K562 (cell line): Measurements from ENCODE around the gene HCN3. TPM values are rescaled to one million over a fixed set of nuclear protein-coding genes. Genes with fewer than 3 reads are reported as not detected.

Source experiments
- ATAC-seq: fragments of 200-7000 bp; cut with Tn5 transposase; 3 replicates; pipeline ENCODE4 v1.9.1; 2020; ENCODE audit warnings: moderate library complexity
- BruUV-seq: library from RNA; stranded (reverse); fragments of 400-500 nt; replicated peaks from 2 replicates; lab custom pipeline; 2021; lab: Mats Ljungman, UMichigan
- CTCF ChIA-PET: fragments of 300-600 bp; formaldehyde crosslinking; extraction: SDS; loops from one replicate; lab custom pipeline; 2021; ENCODE audit warnings: low intra/inter-chr PET ratio; lab: Yijun Ruan, JAX
- POLR2A ChIA-PET: fragments of 300-600, 350-650 bp; sonication (Branson Sonifier 250); formaldehyde crosslinking; extraction: SDS; loops from one replicate; lab custom pipeline; 2021; ENCODE audit warnings: antibody characterized with exemption, inconsistent platforms; lab: Yijun Ruan, JAX
- DNase-seq, 4 experiments: peaks; one replicate each; pipeline versions ENCODE4 v3.0.0 to v3.0.0-alpha.2; 2011 to 2018; ENCODE audit warnings: low spot score in 3 of 4, mixed read lengths in 3 of 4; ENCODE audit errors: extremely low read depth in 1 of 4
- FAIRE-seq: peaks from 2 replicates; lab custom pipeline; 2011; peaks lifted over from hg19 to GRCh38; lab: Jason Lieb, UNC
- H2AFZ ChIP-seq: 2 replicates; pipeline ENCODE4 v1.6.0; 2011; ENCODE audit warnings: low read depth, low read length, control low read depth, inconsistent platforms
- H3K27ac ChIP-seq: fragments of 200-600 bp; 3 replicates; pipeline ENCODE4 v1.8.0; 2011; ENCODE audit warnings: low read depth, mild to moderate bottlenecking, control low read depth, inconsistent platforms, low read length, moderate library complexity, mixed read lengths; ENCODE audit errors: extremely low read depth
- H3K27me3 ChIP-seq, 2 experiments: fragments of 300-600 bp in 1 of 2; 2 replicates in 1 of 2; 3 replicates in 1 of 2; pipeline versions ENCODE4 v1.6.0 to v1.8.0; 2011; ENCODE audit warnings: inconsistent platforms in 2 of 2, low read length in 2 of 2, mild to moderate bottlenecking in 1 of 2, mixed read lengths in 1 of 2, moderate library complexity in 1 of 2; ENCODE audit not compliant: control insufficient read depth in 2 of 2, insufficient read depth in 2 of 2
- H3K36me3 ChIP-seq: fragments of 300-600 bp; 3 replicates; pipeline ENCODE4 v1.8.0; 2011; ENCODE audit warnings: mild to moderate bottlenecking, low read length, inconsistent platforms; ENCODE audit not compliant: control insufficient read depth, insufficient read depth
- H3K4me1 ChIP-seq, 2 experiments: fragments of 200-600 bp in 1 of 2; replicated peaks in 1 of 2; 2 replicates in 1 of 2; 3 replicates in 1 of 2; pipeline versions ENCODE4 v1.5.1 to v1.8.0; 2011; ENCODE audit warnings: inconsistent platforms in 2 of 2, low read length in 2 of 2, mild to moderate bottlenecking in 1 of 2, mixed read lengths in 1 of 2, moderate library complexity in 1 of 2; ENCODE audit not compliant: control insufficient read depth in 2 of 2, insufficient read depth in 2 of 2
- H3K4me2 ChIP-seq: 2 replicates; pipeline ENCODE4 v1.6.1; 2011; ENCODE audit warnings: low read length, control low read depth, inconsistent platforms, mixed read lengths; ENCODE audit not compliant: insufficient read depth
- H3K4me3 ChIP-seq: fragments of 200-600 bp; sonication (generic), shearing (Covaris generic); 2 replicates; pipeline ENCODE4 v1.5.1; 2016; ENCODE audit warnings: control low read depth, inconsistent platforms
- H3K79me2 ChIP-seq: fragments of 200-600 bp; 3 replicates; pipeline ENCODE4 v1.8.0; 2011; ENCODE audit warnings: low read length, inconsistent platforms; ENCODE audit not compliant: control insufficient read depth, insufficient read depth
- H3K9ac ChIP-seq, 2 experiments: 2 replicates each; pipeline versions ENCODE4 v1.6.0 to v1.6.1; 2011; ENCODE audit warnings: low read depth in 2 of 2, low read length in 2 of 2, control low read depth in 1 of 2, inconsistent platforms in 1 of 2, mild to moderate bottlenecking in 1 of 2, mixed read lengths in 1 of 2; ENCODE audit not compliant: insufficient read depth in 1 of 2
- H3K9me1 ChIP-seq: one replicate; pipeline ENCODE4 v1.6.0; 2011; ENCODE audit warnings: inconsistent platforms, mild to moderate bottlenecking, low read length, moderate library complexity; ENCODE audit not compliant: control insufficient read depth, insufficient read depth
- H3K9me3 ChIP-seq: replicated peaks from 2 replicates; pipeline ENCODE4 v1.5.1; 2011; ENCODE audit warnings: low read depth, low read length, inconsistent platforms; ENCODE audit not compliant: control insufficient read depth, insufficient read depth
- H4K20me1 ChIP-seq: replicated peaks from 2 replicates; pipeline ENCODE4 v1.6.1; 2011; ENCODE audit warnings: low read length, inconsistent platforms, mixed read lengths; ENCODE audit not compliant: control insufficient read depth, insufficient read depth
- ELF1 ChIP-seq: fragments of 200-800 bp; sonication (Bioruptor generic); IDR thresholded peaks from 2 replicates; pipeline ENCODE4 v1.6.1; 2016; ENCODE audit warnings: missing genetic modification characterization, missing compliant biosample characterization
- POLR2G ChIP-seq: fragments of 200-400 bp; formaldehyde crosslinking; IDR thresholded peaks from 2 replicates; pipeline ENCODE4 v1.6.1; 2017; ENCODE audit warnings: low read depth, mild to moderate bottlenecking, antibody characterized with exemption, low read length, moderate library complexity
- RBFOX2 ChIP-seq: fragments of 200-400 bp; formaldehyde crosslinking; IDR thresholded peaks from 2 replicates; pipeline ENCODE4 v1.6.1; 2017; ENCODE audit warnings: low read depth, mild to moderate bottlenecking, low read length, moderate library complexity
- RUNX1 ChIP-seq: sonication (generic); IDR thresholded peaks from 2 replicates; pipeline ENCODE4 v1.6.1; 2016; ENCODE audit warnings: antibody characterized with exemption, low read depth
- SRF ChIP-seq, 2 experiments: fragments of 250-450, 450-650 bp in 1 of 2; sonication (Bioruptor Pico) in 1 of 2; sonication (generic) in 1 of 2; formaldehyde crosslinking; IDR thresholded peaks; 2 replicates each; pipeline versions ENCODE4 v1.5.0 to v1.5.1; 2020 to 2022; ENCODE audit warnings: mild to moderate bottlenecking in 1 of 2, missing genetic modification reagents in 1 of 2
- WGBS: fragments of 100-300 bp; shearing (Covaris generic); methylation state at CpG from one replicate; pipeline ENCODE4 v1.1.6; 2016; ENCODE audit warnings: low coverage, mixed read lengths; ENCODE audit not compliant: insufficient coverage; ENCODE audit errors: missing lambda C conversion rate; 5-methylcytosine and 5-hydroxymethylcytosine counted together
- in situ Hi-C: fragments of 300-500 bp; cut with MboI; formaldehyde crosslinking; loops from 4 replicates; pipeline ENCODE4 v1.15.0; 2018; ENCODE audit warnings: inconsistent platforms, mixed read lengths
- intact Hi-C: fragments of 100-400 bp; cut with micrococcal nuclease; formaldehyde crosslinking; loops from 2 replicates; pipeline ENCODE4 v1.14.2; 2022
- polyA plus RNA-seq, 8 experiments: library from polyadenylated mRNA; depleted of rRNA in 4 of 8; stranded (reverse) in 5 of 8; unstranded in 3 of 8; fragments of >200 nt; fragmentation: Nextera tagmentation in 2 of 8; fragmentation: Illumina TruSeq in 1 of 8; extraction: Ambion mirVana in 2 of 8; extraction: Trizol in 1 of 8; gene quantifications; 2 replicates each; pipeline versions ENCODE4 v1.2.1 to v1.2.3, GENCODE V29; 2011 to 2014; ENCODE audit warnings: inconsistent platforms in 1 of 8, missing spikeins in 1 of 8
- total RNA-seq, 7 experiments: library from RNA; depleted of rRNA in 6 of 7; stranded (reverse); fragments of >200 nt in 6 of 7; fragmentation: Illumina TruSeq in 2 of 7; extraction: Trizol in 2 of 7; gene quantifications; 2 replicates each; pipeline versions ENCODE4 v1.2.1 to v1.2.3, GENCODE V29; 2011 to 2021; ENCODE audit warnings: low replicate concordance in 1 of 7
- TF ChIP-seq, protein P1 (sequence below), 2 experiments: IDR thresholded peaks in 1 of 2; conservative IDR thresholded peaks in 1 of 2; 2 replicates each; pipeline ENCODE4 v1.6.1; 2016; ENCODE audit warnings: low read depth in 2 of 2, mild to moderate bottlenecking in 1 of 2, missing compliant biosample characterization in 1 of 2, missing genetic modification characterization in 1 of 2, moderate library complexity in 1 of 2
- TF ChIP-seq, protein P2 (sequence below): sonication (generic); formaldehyde crosslinking; IDR thresholded peaks from 2 replicates; pipeline ENCODE4 v1.8.0; 2022; ENCODE audit warnings: mild to moderate bottlenecking, missing genetic modification reagents

The HCN3 gene
- total and polyA plus RNA-seq, 9 of the 15 experiments (the other 6 are each of a cell fraction or from before 2014, with no cell fraction given): 0.91 to 9.7 (median 3.9) TPM

DNA sequence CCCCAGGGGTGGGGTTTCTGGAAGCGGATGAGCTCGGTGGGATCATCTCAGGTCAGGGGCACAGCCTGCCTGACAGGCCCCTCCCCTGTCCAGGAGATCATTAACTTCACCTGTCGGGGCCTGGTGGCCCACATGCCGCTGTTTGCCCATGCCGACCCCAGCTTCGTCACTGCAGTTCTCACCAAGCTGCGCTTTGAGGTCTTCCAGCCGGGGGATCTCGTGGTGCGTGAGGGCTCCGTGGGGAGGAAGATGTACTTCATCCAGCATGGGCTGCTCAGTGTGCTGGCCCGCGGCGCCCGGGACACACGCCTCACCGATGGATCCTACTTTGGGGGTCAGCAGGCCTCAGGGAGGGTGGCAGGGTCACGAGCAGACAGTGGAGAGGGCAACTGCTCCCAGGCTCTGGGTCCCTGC, 8.4 kb downstream of the HCN3 start:
- H2AFZ ChIP-seq: no peak overlapping the region
- no peaks in the 10 kb centered on the region for H3K9me3 ChIP-seq
- H3K4me3 ChIP-seq: no peak overlapping the region
- intact Hi-C loops (no loop called here), in situ Hi-C loops (no loop called here)
- no peaks in the 10 kb centered on the region for H3K9me1 ChIP-seq
- H3K4me1 ChIP-seq: peaks cover 0 to 35% of the 10 kb centered on the region in 2 experiments; a peak in 3 of 5 replicates
- H3K27me3 ChIP-seq: no peaks in the 10 kb centered on the region
- H3K79me2 ChIP-seq: no peaks in the 10 kb centered on the region
- H3K27ac ChIP-seq: no peak overlapping the region
- no peaks in the 10 kb centered on the region; the same call in 1 of the 2 replicates for H4K20me1 ChIP-seq
- no peak overlapping the region for H3K9ac ChIP-seq
- ATAC-seq: no peak
- no TSS peak for BruUV-seq
- FAIRE-seq: no peak
- ChIA-PET CTCF (no interaction called here), POLR2A (interaction anchor here (0.7 to 1.8 kb wide), 5 partner anchors 9 to 875 kb away, joined by 3 to 4 read pairs (median 4); partner anchors contain the start of genes HCN3 and PKLR)
- peaks cover 27% of the 10 kb centered on the region; the same call in 2 of the 3 replicates for H3K36me3 ChIP-seq
- WGBS: 84% methylated on average over 11 of the region's 18 CpGs
- DNase-seq: no peak
- TF ChIP-seq POLR2G (peak; percentile 66), RBFOX2 (0 out of 2 replicates have a peak, but pooled peaks have one; percentile 16), ELF1 (tag) (no peak)
- no peak overlapping the region for H3K4me2 ChIP-seq

DNA sequence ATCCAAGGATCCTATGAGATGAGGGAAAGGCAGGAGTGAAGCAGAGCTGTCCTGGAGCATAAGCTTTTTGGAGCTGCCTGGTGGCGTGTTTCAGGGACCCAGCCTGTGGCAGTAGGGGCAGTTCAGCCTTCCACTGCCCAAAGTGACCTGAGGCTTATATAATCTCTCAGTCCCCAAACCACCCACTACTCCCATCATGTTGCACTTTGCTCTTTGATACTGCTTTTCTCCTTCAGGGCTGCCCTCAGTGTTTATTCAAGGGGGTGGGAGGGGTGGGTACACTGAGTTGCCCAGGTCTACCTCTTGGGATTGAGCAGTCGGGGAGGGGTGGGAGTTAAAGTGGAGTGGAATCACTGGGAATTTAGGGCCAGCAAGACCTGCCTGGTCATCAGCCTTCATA, 9.3 kb downstream of the HCN3 start:
- FAIRE-seq (no peak), DNase-seq (no peak), ATAC-seq (no peak)
- Histone ChIP-seq H3K79me2 (no peaks in the 10 kb centered on the region), H3K27ac (no peak overlapping the region), H3K4me3 (no peak overlapping the region), H4K20me1 (no peaks in the 10 kb centered on the region; the same call in 1 of the 2 replicates), H3K4me1 (peaks cover 0 to 35% of the 10 kb centered on the region in 2 experiments; a peak in 3 of 5 replicates), H3K9me3 (no peaks in the 10 kb centered on the region), H3K9me1 (no peaks in the 10 kb centered on the region), H3K4me2 (no peak overlapping the region), H3K36me3 (peaks cover 33% of the 10 kb centered on the region; the same call in 2 of the 3 replicates), H3K9ac (no peak overlapping the region), H3K27me3 (no peaks in the 10 kb centered on the region), H2AFZ (no peak overlapping the region)
- intact Hi-C loops: no loop called here
- in situ Hi-C loops: no loop called here
- CTCF ChIA-PET: no interaction called here
- no TSS peak for BruUV-seq
- POLR2A ChIA-PET: interaction anchor here (0.8 to 1.8 kb wide), 4 partner anchors 10 to 43 kb away, joined by 3 to 4 read pairs (median 4); partner anchors contain the start of genes HCN3 and PKLR
- 100% methylated on average over 2 of the region's 2 CpGs for WGBS
- TF ChIP-seq RUNX1 (no peak), SRF (CRISPR knock-in tag; IDR thresholded peaks at IDR 0.05) (no peak)
- TF ChIP-seq, protein P1, sequence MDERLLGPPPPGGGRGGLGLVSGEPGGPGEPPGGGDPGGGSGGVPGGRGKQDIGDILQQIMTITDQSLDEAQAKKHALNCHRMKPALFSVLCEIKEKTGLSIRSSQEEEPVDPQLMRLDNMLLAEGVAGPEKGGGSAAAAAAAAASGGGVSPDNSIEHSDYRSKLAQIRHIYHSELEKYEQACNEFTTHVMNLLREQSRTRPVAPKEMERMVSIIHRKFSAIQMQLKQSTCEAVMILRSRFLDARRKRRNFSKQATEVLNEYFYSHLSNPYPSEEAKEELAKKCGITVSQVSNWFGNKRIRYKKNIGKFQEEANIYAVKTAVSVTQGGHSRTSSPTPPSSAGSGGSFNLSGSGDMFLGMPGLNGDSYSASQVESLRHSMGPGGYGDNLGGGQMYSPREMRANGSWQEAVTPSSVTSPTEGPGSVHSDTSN (CRISPR knock-in tag; IDR thresholded peaks at IDR 0.05; ENCODE audit: low read depth): no peak
- TF ChIP-seq, protein P1 (tag; conservative IDR thresholded peaks at IDR 0.05; ENCODE audit: low read depth): no peak
- TF ChIP-seq, protein P2, sequence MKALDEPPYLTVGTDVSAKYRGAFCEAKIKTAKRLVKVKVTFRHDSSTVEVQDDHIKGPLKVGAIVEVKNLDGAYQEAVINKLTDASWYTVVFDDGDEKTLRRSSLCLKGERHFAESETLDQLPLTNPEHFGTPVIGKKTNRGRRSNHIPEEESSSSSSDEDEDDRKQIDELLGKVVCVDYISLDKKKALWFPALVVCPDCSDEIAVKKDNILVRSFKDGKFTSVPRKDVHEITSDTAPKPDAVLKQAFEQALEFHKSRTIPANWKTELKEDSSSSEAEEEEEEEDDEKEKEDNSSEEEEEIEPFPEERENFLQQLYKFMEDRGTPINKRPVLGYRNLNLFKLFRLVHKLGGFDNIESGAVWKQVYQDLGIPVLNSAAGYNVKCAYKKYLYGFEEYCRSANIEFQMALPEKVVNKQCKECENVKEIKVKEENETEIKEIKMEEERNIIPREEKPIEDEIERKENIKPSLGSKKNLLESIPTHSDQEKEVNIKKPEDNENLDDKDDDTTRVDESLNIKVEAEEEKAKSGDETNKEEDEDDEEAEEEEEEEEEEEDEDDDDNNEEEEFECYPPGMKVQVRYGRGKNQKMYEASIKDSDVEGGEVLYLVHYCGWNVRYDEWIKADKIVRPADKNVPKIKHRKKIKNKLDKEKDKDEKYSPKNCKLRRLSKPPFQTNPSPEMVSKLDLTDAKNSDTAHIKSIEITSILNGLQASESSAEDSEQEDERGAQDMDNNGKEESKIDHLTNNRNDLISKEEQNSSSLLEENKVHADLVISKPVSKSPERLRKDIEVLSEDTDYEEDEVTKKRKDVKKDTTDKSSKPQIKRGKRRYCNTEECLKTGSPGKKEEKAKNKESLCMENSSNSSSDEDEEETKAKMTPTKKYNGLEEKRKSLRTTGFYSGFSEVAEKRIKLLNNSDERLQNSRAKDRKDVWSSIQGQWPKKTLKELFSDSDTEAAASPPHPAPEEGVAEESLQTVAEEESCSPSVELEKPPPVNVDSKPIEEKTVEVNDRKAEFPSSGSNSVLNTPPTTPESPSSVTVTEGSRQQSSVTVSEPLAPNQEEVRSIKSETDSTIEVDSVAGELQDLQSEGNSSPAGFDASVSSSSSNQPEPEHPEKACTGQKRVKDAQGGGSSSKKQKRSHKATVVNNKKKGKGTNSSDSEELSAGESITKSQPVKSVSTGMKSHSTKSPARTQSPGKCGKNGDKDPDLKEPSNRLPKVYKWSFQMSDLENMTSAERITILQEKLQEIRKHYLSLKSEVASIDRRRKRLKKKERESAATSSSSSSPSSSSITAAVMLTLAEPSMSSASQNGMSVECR (CRISPR knock-in tag): no peak
